Ishikawa (cell line): Measurements from ENCODE around the gene PEG3.

Source experiments
- CEBPB ChIP-seq: IDR thresholded peaks from 2 replicates; pipeline ENCODE4 v1.6.1; 2012
- CREB1 ChIP-seq: IDR thresholded peaks from 2 replicates; pipeline ENCODE4 v1.6.1; 2012; ENCODE audit warnings: low read depth
- EGR1 ChIP-seq: IDR thresholded peaks from 2 replicates; pipeline ENCODE4 v1.6.1; 2012
- EP300 ChIP-seq: IDR thresholded peaks from 2 replicates; pipeline ENCODE4 v1.6.1; 2012; ENCODE audit warnings: borderline replicate concordance
- FOXM1 ChIP-seq: IDR thresholded peaks from 2 replicates; pipeline ENCODE4 v1.6.1; 2012; ENCODE audit warnings: low read depth, borderline replicate concordance
- NFIC ChIP-seq: IDR thresholded peaks from 2 replicates; pipeline ENCODE4 v1.6.1; 2012
- RAD21 ChIP-seq: IDR thresholded peaks from 2 replicates; pipeline ENCODE4 v1.6.1; 2012; ENCODE audit warnings: low read depth
- TAF1 ChIP-seq: IDR thresholded peaks from 2 replicates; pipeline ENCODE4 v1.6.1; 2012; ENCODE audit warnings: low read depth, mild to moderate bottlenecking
- TCF12 ChIP-seq: IDR thresholded peaks from 2 replicates; pipeline ENCODE4 v1.6.1; 2012; ENCODE audit warnings: low read depth
- TEAD4 ChIP-seq: IDR thresholded peaks from 2 replicates; pipeline ENCODE4 v1.6.1; 2012
- YY1 ChIP-seq: IDR thresholded peaks from 2 replicates; pipeline ENCODE4 v1.6.1; 2012; ENCODE audit warnings: low read depth
- ZBTB7A ChIP-seq: IDR thresholded peaks from 2 replicates; pipeline ENCODE4 v1.6.1; 2012; ENCODE audit warnings: low read depth
- TF ChIP-seq, protein P1 (sequence below): IDR thresholded peaks from 2 replicates; pipeline ENCODE4 v1.6.1; 2012
- TF ChIP-seq, protein P2 (sequence below): IDR thresholded peaks from 2 replicates; pipeline ENCODE4 v1.6.1; 2012
- TF ChIP-seq, protein P3 (sequence below): IDR thresholded peaks from 2 replicates; pipeline ENCODE4 v1.6.1; 2012; ENCODE audit warnings: low read depth, mild to moderate bottlenecking

Gene PEG3

DNA sequence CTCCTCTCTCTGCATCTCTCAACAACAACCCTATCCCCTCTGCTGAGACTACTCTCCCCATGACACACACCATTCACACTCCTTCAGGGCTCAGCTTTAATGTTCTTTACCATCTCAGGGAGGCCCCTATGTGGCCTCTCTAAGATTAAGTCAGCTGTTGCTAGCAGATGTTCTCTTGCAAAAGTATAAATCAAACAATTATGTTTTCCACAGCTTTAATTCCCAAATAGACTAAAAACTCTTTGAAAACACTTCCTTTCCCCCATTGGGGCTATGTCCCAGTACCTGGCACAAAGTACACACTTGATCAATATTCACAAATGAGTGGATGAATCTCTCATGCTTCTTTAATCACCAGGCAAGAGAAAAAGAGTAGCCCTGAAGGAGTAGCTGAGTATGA, 5.1 kb downstream of the PEG3 start:
- TF ChIP-seq EGR1 (no peak), CREB1 (no peak), TCF12 (no peak), NFIC (no peak), EP300 (no peak), YY1 (no peak), CEBPB (no peak), ZBTB7A (no peak), TEAD4 (no peak), TAF1 (no peak), RAD21 (no peak), FOXM1 (no peak)
- TF ChIP-seq, protein P1, sequence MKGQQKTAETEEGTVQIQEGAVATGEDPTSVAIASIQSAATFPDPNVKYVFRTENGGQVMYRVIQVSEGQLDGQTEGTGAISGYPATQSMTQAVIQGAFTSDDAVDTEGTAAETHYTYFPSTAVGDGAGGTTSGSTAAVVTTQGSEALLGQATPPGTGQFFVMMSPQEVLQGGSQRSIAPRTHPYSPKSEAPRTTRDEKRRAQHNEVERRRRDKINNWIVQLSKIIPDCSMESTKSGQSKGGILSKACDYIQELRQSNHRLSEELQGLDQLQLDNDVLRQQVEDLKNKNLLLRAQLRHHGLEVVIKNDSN: no peak
- TF ChIP-seq, protein P2, sequence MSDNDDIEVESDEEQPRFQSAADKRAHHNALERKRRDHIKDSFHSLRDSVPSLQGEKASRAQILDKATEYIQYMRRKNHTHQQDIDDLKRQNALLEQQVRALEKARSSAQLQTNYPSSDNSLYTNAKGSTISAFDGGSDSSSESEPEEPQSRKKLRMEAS: no peak
- TF ChIP-seq, protein P3, sequence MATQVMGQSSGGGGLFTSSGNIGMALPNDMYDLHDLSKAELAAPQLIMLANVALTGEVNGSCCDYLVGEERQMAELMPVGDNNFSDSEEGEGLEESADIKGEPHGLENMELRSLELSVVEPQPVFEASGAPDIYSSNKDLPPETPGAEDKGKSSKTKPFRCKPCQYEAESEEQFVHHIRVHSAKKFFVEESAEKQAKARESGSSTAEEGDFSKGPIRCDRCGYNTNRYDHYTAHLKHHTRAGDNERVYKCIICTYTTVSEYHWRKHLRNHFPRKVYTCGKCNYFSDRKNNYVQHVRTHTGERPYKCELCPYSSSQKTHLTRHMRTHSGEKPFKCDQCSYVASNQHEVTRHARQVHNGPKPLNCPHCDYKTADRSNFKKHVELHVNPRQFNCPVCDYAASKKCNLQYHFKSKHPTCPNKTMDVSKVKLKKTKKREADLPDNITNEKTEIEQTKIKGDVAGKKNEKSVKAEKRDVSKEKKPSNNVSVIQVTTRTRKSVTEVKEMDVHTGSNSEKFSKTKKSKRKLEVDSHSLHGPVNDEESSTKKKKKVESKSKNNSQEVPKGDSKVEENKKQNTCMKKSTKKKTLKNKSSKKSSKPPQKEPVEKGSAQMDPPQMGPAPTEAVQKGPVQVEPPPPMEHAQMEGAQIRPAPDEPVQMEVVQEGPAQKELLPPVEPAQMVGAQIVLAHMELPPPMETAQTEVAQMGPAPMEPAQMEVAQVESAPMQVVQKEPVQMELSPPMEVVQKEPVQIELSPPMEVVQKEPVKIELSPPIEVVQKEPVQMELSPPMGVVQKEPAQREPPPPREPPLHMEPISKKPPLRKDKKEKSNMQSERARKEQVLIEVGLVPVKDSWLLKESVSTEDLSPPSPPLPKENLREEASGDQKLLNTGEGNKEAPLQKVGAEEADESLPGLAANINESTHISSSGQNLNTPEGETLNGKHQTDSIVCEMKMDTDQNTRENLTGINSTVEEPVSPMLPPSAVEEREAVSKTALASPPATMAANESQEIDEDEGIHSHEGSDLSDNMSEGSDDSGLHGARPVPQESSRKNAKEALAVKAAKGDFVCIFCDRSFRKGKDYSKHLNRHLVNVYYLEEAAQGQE: no peak

DNA sequence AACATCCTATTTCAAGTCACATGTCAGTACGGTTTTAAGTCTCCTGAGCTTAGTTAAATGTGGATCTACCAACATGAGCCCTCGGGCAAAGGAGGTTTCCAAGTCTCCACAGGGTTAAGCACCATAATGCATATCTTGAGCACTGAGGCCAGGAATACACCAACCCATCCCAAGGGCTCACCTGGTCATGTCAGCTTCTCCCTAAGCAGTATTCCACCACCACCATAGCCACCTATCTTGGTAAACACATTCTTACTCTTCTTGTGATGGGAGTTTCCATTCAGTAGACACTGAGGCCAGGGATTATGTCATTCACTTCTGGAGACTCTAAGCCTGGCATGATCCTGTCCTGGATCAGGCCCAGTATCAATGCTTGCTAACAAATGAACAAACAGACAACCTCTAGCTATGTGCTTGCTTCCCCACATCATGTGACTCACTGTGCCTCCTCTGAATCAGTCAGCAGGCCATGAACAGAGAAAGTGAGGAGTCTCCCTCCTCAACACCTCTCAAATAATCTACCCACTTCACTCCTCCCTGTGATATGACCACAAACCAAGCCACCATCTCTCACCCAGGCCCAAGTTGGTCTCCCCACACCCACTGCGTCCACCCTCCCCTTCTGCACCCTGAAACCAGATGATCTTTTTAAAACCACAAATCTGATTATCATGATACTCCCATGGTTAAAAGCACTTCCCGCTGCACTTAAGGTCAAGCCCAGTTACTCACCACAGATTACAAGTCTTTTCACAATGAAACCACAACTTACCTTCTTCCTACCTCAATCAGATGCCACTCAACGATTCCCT, 5.8 kb downstream of the PEG3 start:
- TF ChIP-seq RAD21 (no peak), FOXM1 (no peak), EP300 (no peak)

DNA sequence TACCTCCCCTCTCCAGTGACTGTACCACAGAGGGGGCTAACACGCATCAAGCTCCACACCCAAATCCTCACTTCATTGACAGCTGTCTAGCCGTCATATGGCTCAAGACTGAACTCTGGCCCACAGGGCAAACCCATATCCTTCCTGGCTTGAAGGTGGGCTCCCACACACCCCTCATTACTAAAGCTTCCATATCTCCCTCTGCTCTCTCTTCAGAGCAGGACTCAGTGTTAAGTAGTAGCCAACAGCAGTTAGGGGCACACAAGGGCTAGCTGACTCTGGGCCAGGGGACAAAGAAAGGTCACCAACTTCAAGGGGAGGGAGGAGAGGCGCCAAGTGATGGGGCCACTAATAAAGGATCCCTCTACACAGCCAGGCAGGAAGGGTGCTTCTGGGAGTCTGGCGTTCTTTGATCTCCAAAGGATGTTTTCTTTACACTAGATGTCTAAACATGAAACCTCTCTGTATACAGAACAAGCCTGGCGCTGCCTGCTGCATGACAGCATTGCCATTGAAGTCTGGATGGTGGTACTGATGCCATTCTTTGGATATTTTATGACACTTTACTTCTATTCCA, 8.1 kb downstream of the PEG3 start:
- TF ChIP-seq, protein P3: no peak
- TF ChIP-seq EP300: no peak
- no peak for TF ChIP-seq TEAD4
- TF ChIP-seq TCF12: no peak
- no peak for TF ChIP-seq YY1
- TF ChIP-seq CEBPB: no peak
- TF ChIP-seq ZBTB7A: no peak
- no peak for TF ChIP-seq FOXM1
- TF ChIP-seq RAD21: no peak
- TF ChIP-seq, protein P1: no peak
- no peak for TF ChIP-seq NFIC
- no peak for TF ChIP-seq EGR1
- TF ChIP-seq, protein P2: no peak

DNA sequence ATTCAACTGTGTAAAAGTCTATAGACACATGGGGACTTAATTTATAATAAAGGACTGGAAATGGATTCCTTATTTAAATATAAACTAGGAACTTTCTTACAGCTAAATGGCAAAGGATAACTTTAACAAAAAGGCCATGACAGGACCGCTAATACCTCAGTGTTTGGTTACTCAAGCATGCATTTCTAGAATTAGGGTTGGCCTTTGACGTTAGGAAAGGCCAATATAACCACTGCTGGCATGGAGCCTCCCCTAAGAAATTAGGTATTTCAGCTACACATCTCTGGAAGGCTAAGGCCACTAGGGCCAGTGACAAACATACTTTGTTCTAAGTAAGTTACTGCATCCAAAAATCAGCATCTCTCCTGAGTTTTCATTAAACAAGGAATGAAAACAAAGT, 9.3 kb downstream of the PEG3 start:
- no peak for TF ChIP-seq CEBPB
- no peak for TF ChIP-seq TEAD4
- no peak for TF ChIP-seq YY1
- TF ChIP-seq TAF1: no peak
- no peak for TF ChIP-seq RAD21
- no peak for TF ChIP-seq EGR1
- no peak for TF ChIP-seq ZBTB7A
- TF ChIP-seq, protein P3: no peak
- TF ChIP-seq NFIC: no peak
- TF ChIP-seq, protein P2: no peak
- TF ChIP-seq EP300: no peak
- no peak for TF ChIP-seq FOXM1
- TF ChIP-seq, protein P1: no peak
- TF ChIP-seq CREB1: no peak
- TF ChIP-seq TCF12: no peak
